ENCODE results near the gene PRKD1.
"Not testable (repeated sequence)": the region's sequence is repeated elsewhere in the genome, so short reads cannot be mapped to it uniquely, and the experiment has no call there.

PRKD1 gene

GRCh38 chr14:29900609-29901350 is 26.9 kb downstream of the PRKD1 start:
- DNase-seq: no peak

GRCh38 chr14:29898470-29898869 is 29.2 kb downstream of the PRKD1 start:
- DNase-seq: no peak

- DNase-seq: no peak
Observed at GRCh38 chr14:29897181-29897580, 30.5 kb downstream of the PRKD1 start.

GRCh38 chr14:29896354-29896821 is 31.3 kb downstream of the PRKD1 start:
- no peak for DNase-seq

- no peak for DNase-seq
Observed at GRCh38 chr14:29895591-29896083, 32.0 kb downstream of the PRKD1 start.

GRCh38 chr14:29893989-29894388 is 33.7 kb downstream of the PRKD1 start:
- DNase-seq: no peak

GRCh38 chr14:29892327-29892726 is 35.3 kb downstream of the PRKD1 start:
- DNase-seq: no peak

- no peak for DNase-seq
Observed at GRCh38 chr14:29885988-29886387, 41.7 kb downstream of the PRKD1 start.

GRCh38 chr14:29868000-29868399 is 59.6 kb downstream of the PRKD1 start:
- DNase-seq: no peak

GRCh38 chr14:29865299-29865698 is 62.3 kb downstream of the PRKD1 start:
- DNase-seq: no peak

GRCh38 chr14:29861996-29862395 is 65.7 kb downstream of the PRKD1 start:
- no peak for DNase-seq

GRCh38 chr14:29858299-29858698 is 69.3 kb downstream of the PRKD1 start:
- DNase-seq: no peak

- DNase-seq: no peak
Observed at GRCh38 chr14:29857551-29857950, 70.1 kb downstream of the PRKD1 start.

GRCh38 chr14:29856516-29856915 is 71.1 kb downstream of the PRKD1 start:
- DNase-seq: no peak

- DNase-seq: not testable (repeated sequence)
Observed at GRCh38 chr14:29853691-29854090, 74.0 kb downstream of the PRKD1 start.

GRCh38 chr14:29853272-29853671 is 74.4 kb downstream of the PRKD1 start:
- no peak for DNase-seq

GRCh38 chr14:29851397-29851796 is 76.2 kb downstream of the PRKD1 start:
- no peak for DNase-seq

- DNase-seq: no peak
Observed at GRCh38 chr14:29847056-29847380, 80.6 kb downstream of the PRKD1 start.

GRCh38 chr14:29846339-29847055 is 81.2 kb downstream of the PRKD1 start:
- no peak for DNase-seq

- DNase-seq: no peak
Observed at GRCh38 chr14:29843981-29844380, 83.7 kb downstream of the PRKD1 start.

- no peak for DNase-seq
Observed at GRCh38 chr14:29842228-29842627, 85.4 kb downstream of the PRKD1 start.

GRCh38 chr14:29840369-29840892 is 87.2 kb downstream of the PRKD1 start:
- not testable (repeated sequence) for DNase-seq

GRCh38 chr14:29839691-29840090 is 88.0 kb downstream of the PRKD1 start:
- not testable (repeated sequence) for DNase-seq

- no peak for DNase-seq
Observed at GRCh38 chr14:29838752-29839151, 88.9 kb downstream of the PRKD1 start.
